Memory B cell (primary cell): ENCODE results near the gene BACH2.
"Not testable (repeated sequence)": the region's sequence is repeated elsewhere in the genome, so short reads cannot be mapped to it uniquely, and the experiment has no call there.

Experiments
- ATAC-seq: fragments of 150-1000 bp; cut with Tn5 transposase; 2 replicates; pipeline ENCODE4 v1.10.0; 2021; ENCODE audit warnings: low read depth, mild to moderate bottlenecking, moderate library complexity
- DNase-seq, 2 donors: peaks; one replicate each; pipeline ENCODE4 v3.0.0; 2022; ENCODE audit warnings: low spot score in 2 of 2
- H3K27ac Mint-ChIP-seq: one replicate; pipeline ENCODE4 v1.8.0; 2022; ENCODE audit warnings: mild to moderate bottlenecking, moderate library complexity, mixed read lengths
- H3K27me3 Mint-ChIP-seq: one replicate; pipeline ENCODE4 v1.8.0; 2022; ENCODE audit warnings: mixed read lengths
- H3K36me3 Mint-ChIP-seq: one replicate; pipeline ENCODE4 v1.8.0; 2022; ENCODE audit warnings: mild to moderate bottlenecking, mixed read lengths
- H3K4me1 Mint-ChIP-seq: one replicate; pipeline ENCODE4 v1.8.0; 2022; ENCODE audit warnings: mixed read lengths
- H3K4me3 Mint-ChIP-seq: one replicate; pipeline ENCODE4 v1.8.0; 2022; ENCODE audit warnings: mild to moderate bottlenecking, moderate library complexity, mixed read lengths
- H3K9me3 Mint-ChIP-seq: one replicate; pipeline ENCODE4 v1.8.0; 2022; ENCODE audit warnings: mixed read lengths

The BACH2 gene

DNA sequence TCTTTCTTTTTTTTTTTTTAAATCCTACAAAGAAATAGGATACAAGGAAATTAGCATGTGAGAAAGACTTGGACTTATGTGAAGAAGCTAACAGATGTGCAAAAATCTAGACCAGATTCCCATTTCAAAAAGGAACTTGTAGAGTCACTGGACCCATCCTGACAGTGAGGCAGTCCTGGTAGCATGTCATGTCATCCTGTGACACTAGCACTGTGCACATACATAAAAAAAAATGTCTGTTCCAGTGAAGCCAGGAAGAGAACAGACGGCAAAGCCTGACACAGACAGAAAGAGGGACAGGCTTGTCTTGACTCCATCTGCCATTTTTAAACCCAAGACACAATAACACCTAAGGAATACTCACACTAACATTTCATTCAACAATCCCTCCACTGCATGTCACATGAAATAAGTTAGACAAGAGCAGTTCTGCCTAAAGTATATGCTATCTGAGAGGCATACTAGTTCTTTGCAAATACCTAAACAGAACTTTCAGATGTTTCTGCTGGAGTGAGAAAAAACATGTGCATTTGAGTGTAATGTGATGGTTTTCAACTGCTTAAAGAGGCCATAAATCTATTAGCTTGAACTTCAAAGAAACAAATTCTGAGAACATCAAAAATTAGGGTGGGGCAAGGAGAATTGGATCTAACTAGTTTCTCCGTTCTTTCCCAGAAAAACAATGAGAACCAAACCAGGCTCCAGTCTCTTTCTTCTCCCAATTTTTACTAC is 159.6 kb downstream of the BACH2 start:
- no peak overlapping the region for H3K27ac Mint-ChIP-seq
- no peak for ATAC-seq

DNA sequence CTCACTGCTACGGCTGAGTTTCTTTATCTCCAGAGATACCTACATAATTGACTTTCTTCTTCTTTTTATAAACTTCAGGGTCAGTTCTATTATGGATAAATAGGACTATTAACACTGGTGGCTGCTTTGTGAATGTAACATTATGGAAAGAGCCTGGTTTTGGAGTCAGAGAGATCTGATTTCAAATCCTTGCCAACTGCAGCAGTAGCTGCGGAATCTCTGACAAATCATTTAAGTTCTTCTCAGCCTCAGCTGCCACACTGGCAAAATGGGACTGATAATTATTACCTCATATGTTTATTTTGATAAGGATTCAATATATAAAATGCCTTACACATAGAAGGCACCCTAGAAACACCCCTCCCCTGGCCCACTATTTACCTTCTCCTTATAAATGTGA is 160.5 kb downstream of the BACH2 start:
- Mint-ChIP-seq H3K27ac (peak overlapping the region; percentile 23), H3K36me3 (peaks cover 13% of the 10 kb centered on the region), H3K4me3 (no peak overlapping the region), H3K9me3 (no peaks in the 10 kb centered on the region), H3K4me1 (peaks cover 33% of the 10 kb centered on the region), H3K27me3 (no peaks in the 10 kb centered on the region)
- DNase-seq (no peak), ATAC-seq (no peak)

More for the DNA sequence above, 159.6 kb downstream of the BACH2 start:
- H3K27me3 Mint-ChIP-seq: no peaks in the 10 kb centered on the region
- H3K36me3 Mint-ChIP-seq: peaks cover 14% of the 10 kb centered on the region
- H3K4me1 Mint-ChIP-seq: peaks cover 28% of the 10 kb centered on the region
- no peaks in the 10 kb centered on the region for H3K9me3 Mint-ChIP-seq
- DNase-seq: no peak
- no peak overlapping the region for H3K4me3 Mint-ChIP-seq

DNA sequence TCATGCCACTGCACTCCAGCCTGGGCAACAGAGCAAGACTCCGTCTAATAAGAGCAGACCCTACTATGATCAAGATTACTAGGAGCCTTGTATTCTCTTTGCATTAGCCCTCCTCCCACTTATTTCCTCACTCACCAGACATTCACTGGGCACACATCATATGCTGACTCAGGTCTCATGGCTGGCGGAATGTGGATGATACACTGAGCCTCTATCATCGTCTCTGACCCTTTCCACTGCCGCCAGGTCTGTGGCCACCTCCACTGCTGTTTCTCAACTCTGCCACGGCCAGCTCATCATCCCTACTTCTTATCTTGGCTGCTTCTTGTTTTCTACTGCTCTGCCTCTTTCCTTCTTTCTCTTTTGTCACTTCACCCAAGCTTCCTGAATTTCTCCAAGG is 161.0 kb downstream of the BACH2 start:
- ATAC-seq: no peak
- DNase-seq: no peak
- H3K27ac Mint-ChIP-seq: peak overlapping the region; percentile 23
- no peak overlapping the region for H3K4me3 Mint-ChIP-seq
- H3K36me3 Mint-ChIP-seq: peaks cover 16% of the 10 kb centered on the region
- H3K27me3 Mint-ChIP-seq: no peaks in the 10 kb centered on the region
- peaks cover 33% of the 10 kb centered on the region for H3K4me1 Mint-ChIP-seq
- H3K9me3 Mint-ChIP-seq: no peaks in the 10 kb centered on the region

DNA sequence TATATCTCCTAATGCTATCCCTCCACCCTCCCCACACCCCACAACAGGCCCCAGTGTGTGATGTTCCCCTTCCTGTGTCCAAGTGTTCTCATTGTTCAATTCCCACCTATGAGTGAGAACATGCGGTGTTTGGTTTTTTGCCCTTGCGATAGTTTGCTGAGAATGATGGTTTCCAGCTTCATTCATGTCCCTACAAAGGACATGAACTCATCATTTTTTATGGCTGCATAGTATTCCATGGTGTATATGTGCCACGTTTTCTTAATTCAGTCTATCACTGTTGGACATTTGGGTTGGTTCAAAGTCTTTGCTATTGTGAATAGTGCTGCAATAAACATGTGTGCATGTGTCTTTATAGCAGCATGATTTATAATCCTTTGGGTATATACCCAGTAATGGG is 163.0 kb downstream of the BACH2 start:
- H3K27ac Mint-ChIP-seq: peak overlapping the region; percentile 62
- ATAC-seq, H3K9me3 Mint-ChIP-seq, DNase-seq, H3K27me3 Mint-ChIP-seq, H3K4me3 Mint-ChIP-seq: not testable (repeated sequence)
- peaks cover 15% of the 10 kb centered on the region for H3K36me3 Mint-ChIP-seq
- peaks cover 29% of the 10 kb centered on the region for H3K4me1 Mint-ChIP-seq

DNA sequence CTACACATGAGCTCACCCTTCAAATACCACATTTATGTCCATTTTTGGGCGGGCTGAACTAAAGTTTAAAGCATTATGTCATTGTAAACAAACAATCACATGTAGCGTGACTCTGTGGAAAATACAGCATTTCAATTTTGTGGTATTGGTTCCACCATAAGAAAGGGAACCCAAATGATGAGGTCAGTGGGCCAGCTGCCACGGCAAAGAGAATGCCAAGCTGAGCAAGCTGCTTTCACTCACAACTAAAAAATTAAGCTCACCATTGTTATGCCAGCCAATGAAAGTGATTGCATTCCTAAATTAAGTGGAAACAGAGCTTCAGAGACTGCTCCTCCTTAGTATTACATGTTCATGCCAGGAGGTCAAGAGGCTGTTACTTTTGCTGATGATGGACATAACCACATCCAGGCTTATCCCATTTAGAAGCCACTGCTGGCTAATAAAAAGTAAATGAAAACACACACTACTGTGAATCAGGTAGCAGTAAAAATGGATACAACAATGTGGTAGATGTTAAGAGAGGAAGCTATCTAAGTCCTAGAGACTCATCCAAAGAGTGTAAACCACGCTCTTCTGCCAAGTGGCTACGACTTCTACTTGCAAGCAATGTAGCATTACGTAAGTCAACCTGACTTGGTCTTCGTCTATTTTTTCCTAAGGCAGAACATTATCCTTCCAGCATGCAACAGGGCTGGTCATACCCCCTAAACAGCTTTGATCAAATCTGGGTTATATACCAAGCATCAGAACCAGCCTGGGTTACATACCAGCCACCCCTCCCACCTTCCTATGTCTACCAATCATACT is 164.8 kb downstream of the BACH2 start:
- Mint-ChIP-seq H3K27ac (peak overlapping the region; percentile 62), H3K9me3 (no peaks in the 10 kb centered on the region), H3K27me3 (no peaks in the 10 kb centered on the region), H3K36me3 (peaks cover 19% of the 10 kb centered on the region), H3K4me1 (peaks cover 32% of the 10 kb centered on the region), H3K4me3 (no peak overlapping the region)
- no peak for DNase-seq
- ATAC-seq: no peak

DNA sequence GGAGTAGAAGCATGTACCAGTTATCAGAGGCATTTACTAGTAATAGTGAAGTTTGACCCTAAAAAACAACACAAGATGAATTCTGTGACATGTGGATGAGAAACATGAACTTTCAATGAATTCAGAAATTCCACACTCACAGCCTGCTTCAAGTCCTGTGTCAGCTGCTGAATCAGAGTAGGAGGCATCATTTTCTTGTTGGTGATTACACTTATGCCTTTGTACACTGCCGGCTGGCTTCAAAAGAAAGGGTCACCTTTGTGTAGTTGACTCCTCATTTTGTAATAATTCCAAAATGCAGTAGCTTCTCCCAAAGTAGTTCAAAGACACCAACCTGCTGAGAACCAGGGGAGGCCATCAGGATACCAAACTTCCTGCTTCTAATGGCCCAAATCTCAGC is 165.5 kb downstream of the BACH2 start:
- no peaks in the 10 kb centered on the region for H3K9me3 Mint-ChIP-seq
- no peak overlapping the region for H3K27ac Mint-ChIP-seq
- DNase-seq (no peak), ATAC-seq (no peak)
- H3K4me1 Mint-ChIP-seq: peaks cover 34% of the 10 kb centered on the region
- H3K36me3 Mint-ChIP-seq: peaks cover 21% of the 10 kb centered on the region
- no peaks in the 10 kb centered on the region for H3K27me3 Mint-ChIP-seq
- no peak overlapping the region for H3K4me3 Mint-ChIP-seq

DNA sequence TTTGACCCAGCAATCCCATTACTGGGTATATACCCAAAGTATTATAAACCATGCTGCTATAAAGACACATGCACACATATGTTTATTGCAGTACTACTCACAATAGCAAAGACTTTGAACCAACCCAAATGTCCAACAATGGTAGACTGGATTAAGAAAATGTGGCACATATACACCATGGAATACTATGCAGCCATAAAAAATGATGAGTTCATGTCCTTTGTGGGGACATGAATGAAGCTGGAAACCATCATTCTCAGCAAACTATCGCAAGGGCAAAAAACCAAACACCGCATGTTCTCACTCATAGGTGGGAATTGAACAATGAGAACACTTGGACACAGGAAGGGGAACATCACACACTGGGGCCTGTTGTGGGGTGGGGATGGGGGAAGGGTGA is 168.0 kb downstream of the BACH2 start:
- not testable (repeated sequence) for H3K27me3 Mint-ChIP-seq, DNase-seq, ATAC-seq, H3K4me3 Mint-ChIP-seq, H3K9me3 Mint-ChIP-seq, H3K27ac Mint-ChIP-seq
- Mint-ChIP-seq H3K36me3 (peaks cover 15% of the 10 kb centered on the region), H3K4me1 (peaks cover 33% of the 10 kb centered on the region)

DNA sequence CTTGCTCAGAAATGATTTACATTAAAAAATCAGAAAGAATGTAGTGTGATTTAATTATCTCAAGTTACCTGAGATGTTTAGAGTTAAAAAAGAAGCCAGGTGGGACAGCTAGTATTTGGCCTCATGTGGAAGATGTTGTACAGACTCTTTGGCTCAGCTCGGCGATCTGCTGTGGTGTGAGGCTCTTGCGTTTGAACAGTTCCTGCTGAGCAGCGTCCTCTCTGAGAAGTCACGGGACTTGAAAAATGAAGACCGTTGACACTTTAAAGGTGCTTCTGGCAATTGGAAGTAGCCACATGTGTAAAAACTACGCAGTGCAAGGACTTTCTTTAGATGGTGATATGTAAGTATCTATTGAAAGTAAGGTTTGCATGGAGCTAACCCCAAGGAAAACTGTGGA is 169.0 kb downstream of the BACH2 start:
- Mint-ChIP-seq H3K9me3 (no peaks in the 10 kb centered on the region), H3K4me3 (no peak overlapping the region), H3K36me3 (peaks cover 20% of the 10 kb centered on the region), H3K27ac (no peak overlapping the region), H3K27me3 (no peaks in the 10 kb centered on the region), H3K4me1 (peaks cover 31% of the 10 kb centered on the region)
- DNase-seq: no peak
- no peak for ATAC-seq

DNA sequence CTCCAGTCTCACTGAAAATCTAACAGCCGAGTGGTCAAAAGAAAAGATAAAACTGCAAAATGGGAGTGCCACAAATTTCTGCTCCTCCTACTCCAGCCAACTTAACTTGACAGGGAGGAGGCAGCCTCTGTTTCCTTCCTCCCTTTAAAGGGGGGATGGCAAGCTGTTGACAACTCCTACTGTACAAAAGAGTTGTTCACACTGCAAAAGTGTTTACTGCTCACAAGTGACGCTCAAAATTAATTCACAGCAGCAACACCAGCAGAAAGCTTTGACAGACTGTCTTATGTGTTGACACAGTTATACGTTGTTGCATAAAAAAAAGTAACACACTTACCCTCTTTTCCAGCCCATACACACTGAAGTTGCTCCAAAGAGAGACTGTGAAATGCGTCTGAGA is 169.8 kb downstream of the BACH2 start:
- DNase-seq (no peak), ATAC-seq (no peak)
- no peak overlapping the region for H3K4me3 Mint-ChIP-seq
- H3K9me3 Mint-ChIP-seq: no peaks in the 10 kb centered on the region
- peaks cover 28% of the 10 kb centered on the region for H3K4me1 Mint-ChIP-seq
- H3K36me3 Mint-ChIP-seq: peaks cover 20% of the 10 kb centered on the region
- no peaks in the 10 kb centered on the region for H3K27me3 Mint-ChIP-seq
- H3K27ac Mint-ChIP-seq: peak overlapping the region; percentile 51

DNA sequence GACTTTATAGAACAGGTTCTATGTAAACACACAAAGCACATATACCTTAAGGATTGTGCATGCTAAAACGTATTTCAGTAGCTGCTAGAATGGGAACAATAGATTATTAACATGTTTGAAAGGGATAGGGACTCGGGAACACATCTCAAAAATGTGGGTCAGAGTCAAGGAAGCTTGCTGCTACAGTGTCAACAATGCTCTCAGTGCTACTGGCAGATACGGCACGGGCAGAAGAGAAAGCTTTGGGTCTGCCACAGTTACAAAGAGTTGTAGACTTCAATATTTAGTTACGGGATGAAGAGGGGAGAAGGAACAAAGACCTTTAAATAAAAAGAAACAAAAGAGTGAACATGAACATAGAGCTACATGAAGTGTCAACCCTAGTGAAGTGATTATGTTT is 170.5 kb downstream of the BACH2 start:
- peak overlapping the region; percentile 51 for H3K27ac Mint-ChIP-seq
- H3K36me3 Mint-ChIP-seq: peaks cover 20% of the 10 kb centered on the region
- H3K4me1 Mint-ChIP-seq: peaks cover 26% of the 10 kb centered on the region
- no peak overlapping the region for H3K4me3 Mint-ChIP-seq
- H3K27me3 Mint-ChIP-seq: no peaks in the 10 kb centered on the region
- H3K9me3 Mint-ChIP-seq: no peaks in the 10 kb centered on the region
- DNase-seq (no peak), ATAC-seq (no peak)

DNA sequence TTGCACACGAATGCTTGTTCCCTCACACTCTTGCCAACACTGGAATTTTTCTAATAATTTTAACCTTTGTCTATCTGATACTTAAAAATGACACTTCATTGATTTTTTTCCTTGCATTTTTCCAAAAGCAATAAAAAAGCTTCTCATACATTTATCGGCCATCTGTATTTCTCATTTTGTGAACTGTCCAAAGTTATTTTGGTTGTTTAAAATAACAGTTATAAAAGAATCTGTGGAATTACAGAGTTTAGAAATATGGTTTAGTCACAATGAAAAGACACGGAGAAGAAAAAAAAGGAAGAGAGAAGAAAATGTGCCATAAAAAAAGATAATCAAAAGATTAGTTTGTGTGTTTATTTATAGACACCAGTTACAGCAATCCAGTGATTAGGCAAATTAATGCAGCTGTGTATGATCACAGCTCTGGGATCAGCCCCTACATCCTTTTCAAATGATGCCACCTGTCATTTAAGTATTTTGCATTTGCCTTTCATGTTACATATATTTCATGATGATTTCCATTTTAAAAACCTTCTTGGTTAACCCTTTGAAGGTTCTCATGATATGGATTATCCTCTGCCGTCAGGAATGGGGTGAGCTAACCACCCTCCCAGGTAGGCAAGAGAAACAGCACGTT is 171.7 kb downstream of the BACH2 start:
- no peaks in the 10 kb centered on the region for H3K27me3 Mint-ChIP-seq
- ATAC-seq (no peak), DNase-seq (no peak)
- no peaks in the 10 kb centered on the region for H3K9me3 Mint-ChIP-seq
- H3K36me3 Mint-ChIP-seq: peaks cover 17% of the 10 kb centered on the region
- H3K4me1 Mint-ChIP-seq: peaks cover 26% of the 10 kb centered on the region
- H3K27ac Mint-ChIP-seq: peak overlapping the region; percentile 51
- no peak overlapping the region for H3K4me3 Mint-ChIP-seq

DNA sequence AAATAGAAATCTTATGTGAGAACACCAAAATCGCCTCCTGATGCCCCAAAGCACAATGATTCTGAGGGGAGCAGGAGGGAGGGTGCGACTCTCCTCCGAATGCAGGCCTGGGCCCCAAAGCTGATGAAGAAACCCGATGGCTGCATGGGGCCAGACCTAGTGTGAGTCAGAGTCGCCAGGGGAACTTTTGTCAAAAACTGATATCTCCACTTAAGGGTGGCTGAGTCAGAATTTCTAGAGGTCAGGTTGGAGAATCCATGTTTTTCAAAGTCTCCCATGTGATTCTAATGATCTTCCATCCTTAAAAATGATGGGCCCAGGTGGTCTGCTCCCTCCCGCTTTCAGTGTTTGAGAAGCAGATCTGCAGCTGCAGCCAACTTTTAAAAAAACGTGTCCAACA is 172.8 kb downstream of the BACH2 start:
- Mint-ChIP-seq H3K27ac (no peak overlapping the region), H3K9me3 (no peaks in the 10 kb centered on the region), H3K4me3 (no peak overlapping the region), H3K36me3 (peaks cover 14% of the 10 kb centered on the region), H3K4me1 (peaks cover 29% of the 10 kb centered on the region), H3K27me3 (no peaks in the 10 kb centered on the region)
- no peak for ATAC-seq
- DNase-seq: no peak

DNA sequence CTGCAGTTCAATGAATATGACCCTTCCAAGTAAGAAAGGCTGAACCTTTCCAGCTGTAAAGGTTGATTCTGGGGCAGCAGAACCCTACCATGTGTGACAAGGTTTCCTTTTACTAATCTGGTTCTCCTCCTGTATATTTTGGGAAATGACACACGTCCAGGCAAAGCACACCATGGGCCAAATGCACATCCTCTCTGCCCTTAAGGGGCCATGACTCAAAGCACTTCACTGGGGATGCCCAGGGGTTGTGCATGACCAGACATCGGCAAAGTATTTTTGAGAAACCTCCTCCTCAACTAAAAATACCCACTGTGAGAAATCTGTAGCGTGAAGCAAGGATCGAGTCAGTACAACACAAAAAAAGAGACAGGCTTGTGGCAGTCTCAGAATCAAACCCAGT is 174.7 kb downstream of the BACH2 start:
- H3K36me3 Mint-ChIP-seq: peaks cover 18% of the 10 kb centered on the region
- peak; percentile 77 for ATAC-seq
- H3K4me3 Mint-ChIP-seq: no peak overlapping the region
- DNase-seq: no peak
- no peaks in the 10 kb centered on the region for H3K27me3 Mint-ChIP-seq
- peak overlapping the region; percentile 56 for H3K27ac Mint-ChIP-seq
- H3K4me1 Mint-ChIP-seq: peaks cover 34% of the 10 kb centered on the region
- peaks cover 3% of the 10 kb centered on the region for H3K9me3 Mint-ChIP-seq

DNA sequence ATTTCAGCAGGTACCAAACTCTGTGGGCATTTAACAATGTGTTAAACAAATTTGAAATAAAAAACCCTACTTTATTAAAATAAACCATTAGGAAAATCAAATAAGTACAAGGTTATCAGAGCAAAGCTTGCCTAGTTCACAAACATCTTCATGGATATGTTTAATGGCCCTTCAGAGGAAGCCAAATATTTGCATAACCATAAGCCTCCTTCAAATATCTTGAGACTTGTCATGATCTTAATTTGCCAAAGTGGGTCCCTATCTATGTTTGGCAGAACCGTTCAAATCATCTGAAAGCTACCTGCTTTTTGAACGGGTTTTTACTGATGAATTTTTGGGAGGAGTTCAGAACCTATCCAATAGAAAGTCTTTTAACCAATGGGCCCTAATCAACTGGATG is 176.3 kb downstream of the BACH2 start:
- no peak for DNase-seq
- H3K27me3 Mint-ChIP-seq: no peaks in the 10 kb centered on the region
- H3K9me3 Mint-ChIP-seq: peaks cover 10% of the 10 kb centered on the region
- H3K4me3 Mint-ChIP-seq: no peak overlapping the region
- peak; percentile 50 for ATAC-seq
- peaks cover 28% of the 10 kb centered on the region for H3K36me3 Mint-ChIP-seq
- H3K27ac Mint-ChIP-seq: no peak overlapping the region
- peaks cover 30% of the 10 kb centered on the region for H3K4me1 Mint-ChIP-seq
